Osteoblast (primary cell): ENCODE measurements around the gene DNAJC10. TPM values are rescaled to one million over a fixed set of nuclear protein-coding genes. Genes with fewer than 3 reads are reported as not detected.
"Not testable (repeated sequence)": the region's sequence is repeated elsewhere in the genome, so short reads cannot be mapped to it uniquely, and the experiment has no call there.

Source experiments
- DNase-seq: peaks from one replicate; pipeline ENCODE4 v3.0.0; 2011; ENCODE audit warnings: low spot score, mixed read lengths; ENCODE audit not compliant: insufficient read length; ENCODE audit errors: missing footprints
- H2AFZ ChIP-seq: 2 replicates; pipeline ENCODE4 v1.6.0; 2011; ENCODE audit warnings: mild to moderate bottlenecking, low read length
- H3K27ac ChIP-seq: 2 replicates; pipeline ENCODE4 v1.5.1; 2011; ENCODE audit warnings: mild to moderate bottlenecking, low read depth, low read length, moderate library complexity
- H3K27me3 ChIP-seq: 2 replicates; pipeline ENCODE4 v1.6.0; 2012; ENCODE audit warnings: mild to moderate bottlenecking, control low read depth, inconsistent platforms, low read length, moderate library complexity; ENCODE audit not compliant: insufficient read depth
- H3K36me3 ChIP-seq: 2 replicates; pipeline ENCODE4 v1.5.1; 2011; ENCODE audit warnings: mild to moderate bottlenecking, low read length, control low read depth, moderate library complexity; ENCODE audit not compliant: insufficient read depth
- H3K4me1 ChIP-seq: 2 replicates; pipeline ENCODE4 v1.5.1; 2011; ENCODE audit warnings: mild to moderate bottlenecking, low read length, control low read depth, moderate library complexity; ENCODE audit not compliant: insufficient read depth
- H3K4me2 ChIP-seq: 2 replicates; pipeline ENCODE4 v1.6.0; 2011; ENCODE audit warnings: mild to moderate bottlenecking, low read length; ENCODE audit not compliant: insufficient read depth
- H3K4me3 ChIP-seq: fragments of 200-600 bp; sonication (generic); 3 replicates; pipeline ENCODE4 v1.5.1; 2012; ENCODE audit warnings: mild to moderate bottlenecking, low read length, inconsistent platforms; ENCODE audit not compliant: insufficient read depth
- H3K79me2 ChIP-seq: 2 replicates; pipeline ENCODE4 v1.6.0; 2012; ENCODE audit warnings: mild to moderate bottlenecking, low read length, control low read depth, inconsistent platforms; ENCODE audit not compliant: insufficient read depth
- H3K9me3 ChIP-seq: 2 replicates; pipeline ENCODE4 v1.5.1; 2011; ENCODE audit warnings: low read depth, low read length, control low read depth
- H4K20me1 ChIP-seq: 2 replicates; pipeline ENCODE4 v1.6.0; 2012; ENCODE audit warnings: mild to moderate bottlenecking, low read length, control low read depth; ENCODE audit not compliant: insufficient read depth
- CTCF ChIP-seq: IDR thresholded peaks from 2 replicates; pipeline ENCODE4 v1.5.1; 2011; ENCODE audit warnings: mild to moderate bottlenecking, low read depth, low read length, moderate library complexity; ENCODE audit errors: extremely low read depth
- total RNA-seq: library from RNA; depleted of rRNA; stranded (reverse); fragments of >200 nt; gene quantifications from 2 replicates; pipeline ENCODE4 v1.2.3, GENCODE V29; 2012

The DNAJC10 gene
- total RNA-seq, 1 donor, result 112 TPM

- no peaks in the 10 kb centered on the region for H4K20me1 ChIP-seq
- DNase-seq, result no peak
- no peak overlapping the region for H2AFZ ChIP-seq
- no peak for TF ChIP-seq CTCF
- H3K27me3 ChIP-seq, result no peaks in the 10 kb centered on the region
- H3K4me2 ChIP-seq, result no peak overlapping the region
- peaks cover 37% of the 10 kb centered on the region for H3K36me3 ChIP-seq
- H3K4me1 ChIP-seq, result no peaks in the 10 kb centered on the region
- no peaks in the 10 kb centered on the region for H3K9me3 ChIP-seq
- H3K4me3 ChIP-seq, result no peak overlapping the region
- H3K79me2 ChIP-seq, result no peaks in the 10 kb centered on the region
- H3K27ac ChIP-seq, result no peak overlapping the region
Measured at GRCh38 chr2:182730486-182730885, 14.4 kb downstream of the DNAJC10 start.

- H4K20me1 ChIP-seq, result no peaks in the 10 kb centered on the region
- H3K79me2 ChIP-seq, result no peaks in the 10 kb centered on the region
- no peaks in the 10 kb centered on the region for H3K9me3 ChIP-seq
- H2AFZ ChIP-seq, result no peak overlapping the region
- DNase-seq, result no peak
- H3K4me3 ChIP-seq, result no peak overlapping the region
- peaks cover 29% of the 10 kb centered on the region for H3K36me3 ChIP-seq
- no peak overlapping the region for H3K27ac ChIP-seq
- TF ChIP-seq CTCF, result no peak
- H3K4me2 ChIP-seq, result no peak overlapping the region
- no peaks in the 10 kb centered on the region for H3K4me1 ChIP-seq
- H3K27me3 ChIP-seq, result no peaks in the 10 kb centered on the region
Measured at GRCh38 chr2:182732736-182733135, 16.7 kb downstream of the DNAJC10 start.

GRCh38 chr2:182733572-182733971 lies 17.5 kb downstream of the DNAJC10 start:
- Histone ChIP-seq H2AFZ (no peak overlapping the region), H3K79me2 (no peaks in the 10 kb centered on the region), H3K36me3 (peaks cover 29% of the 10 kb centered on the region), H3K4me1 (no peaks in the 10 kb centered on the region), H3K9me3 (no peaks in the 10 kb centered on the region), H3K27me3 (no peaks in the 10 kb centered on the region), H3K4me2 (no peak overlapping the region), H3K4me3 (no peak overlapping the region), H3K27ac (no peak overlapping the region), H4K20me1 (no peaks in the 10 kb centered on the region)
- no peak for TF ChIP-seq CTCF
- no peak for DNase-seq

GRCh38 chr2:182736856-182737255 lies 20.8 kb downstream of the DNAJC10 start:
- H3K27me3 ChIP-seq, H3K9me3 ChIP-seq, H3K4me3 ChIP-seq, H4K20me1 ChIP-seq, H3K27ac ChIP-seq, H3K4me1 ChIP-seq, DNase-seq, H3K79me2 ChIP-seq, H3K4me2 ChIP-seq, H3K36me3 ChIP-seq, H2AFZ ChIP-seq: not testable (repeated sequence)

GRCh38 chr2:182740701-182741100 lies 24.6 kb downstream of the DNAJC10 start:
- H3K4me1 ChIP-seq, result no peaks in the 10 kb centered on the region
- no peaks in the 10 kb centered on the region for H3K9me3 ChIP-seq
- H3K27me3 ChIP-seq, result no peaks in the 10 kb centered on the region
- no peak overlapping the region for H2AFZ ChIP-seq
- peaks cover 41% of the 10 kb centered on the region for H3K36me3 ChIP-seq
- H3K27ac ChIP-seq, result no peak overlapping the region
- H4K20me1 ChIP-seq, result no peaks in the 10 kb centered on the region
- no peak overlapping the region for H3K4me2 ChIP-seq
- H3K4me3 ChIP-seq, result no peak overlapping the region
- DNase-seq, result no peak
- TF ChIP-seq CTCF, result no peak
- no peaks in the 10 kb centered on the region for H3K79me2 ChIP-seq
